Endodermal cell (in vitro differentiated cells): ENCODE measurements around the gene ACVR1. TPM values are rescaled to one million over a fixed set of nuclear protein-coding genes. Genes with fewer than 3 reads are reported as not detected.
A peak's percentile ranks its signal among the peaks of the same experiment; 100 is the strongest.

Experiments
- DNase-seq: peaks from one replicate; pipeline ENCODE4 v3.0.0-alpha.2; 2017
- H3K27ac ChIP-seq: 2 replicates; pipeline ENCODE4 v1.5.1; 2013; ENCODE audit warnings: mild to moderate bottlenecking, low read depth, low read length, moderate library complexity
- H3K27me3 ChIP-seq: 2 replicates; pipeline ENCODE4 v1.6.1; 2013; ENCODE audit warnings: mild to moderate bottlenecking, low read length, moderate library complexity; ENCODE audit not compliant: insufficient read depth, control insufficient read depth, poor library complexity, severe bottlenecking
- H3K36me3 ChIP-seq: 2 replicates; pipeline ENCODE4 v1.7.0; 2013; ENCODE audit warnings: mild to moderate bottlenecking, low read length, moderate library complexity; ENCODE audit not compliant: control insufficient read depth, insufficient read depth
- H3K4me1 ChIP-seq: one replicate; pipeline ENCODE4 v1.7.0; 2013; ENCODE audit warnings: low read length; ENCODE audit not compliant: control insufficient read depth, insufficient read depth
- H3K4me3 ChIP-seq: 2 replicates; pipeline ENCODE4 v1.5.1; 2013; ENCODE audit warnings: mild to moderate bottlenecking, low read length, moderate library complexity
- H3K9ac ChIP-seq: 2 replicates; pipeline ENCODE4 v1.6.1; 2013; ENCODE audit warnings: mild to moderate bottlenecking, low read length, moderate library complexity; ENCODE audit not compliant: poor library complexity, severe bottlenecking; ENCODE audit errors: extremely low read depth
- H3K9me3 ChIP-seq: 2 replicates; pipeline ENCODE4 v1.6.1; 2013; ENCODE audit warnings: mild to moderate bottlenecking, low read length, moderate library complexity; ENCODE audit not compliant: control insufficient read depth
- H3K27ac Mint-ChIP-seq: 2 replicates; pipeline ENCODE4 v1.8.0; 2020; ENCODE audit warnings: mixed read lengths
- H3K27me3 Mint-ChIP-seq: 2 replicates; pipeline ENCODE4 v1.8.0; 2021; ENCODE audit warnings: mild to moderate bottlenecking, mixed read lengths; ENCODE audit not compliant: insufficient read depth
- H3K36me3 Mint-ChIP-seq: 2 replicates; pipeline ENCODE4 v1.8.0; 2020; ENCODE audit warnings: low read depth, mixed read lengths
- H3K4me1 Mint-ChIP-seq: 2 replicates; pipeline ENCODE4 v1.8.0; 2020; ENCODE audit warnings: mixed read lengths
- H3K4me3 Mint-ChIP-seq: 2 replicates; pipeline ENCODE4 v1.8.0; 2020; ENCODE audit warnings: mild to moderate bottlenecking, moderate library complexity, mixed read lengths
- H3K9me3 Mint-ChIP-seq: 2 replicates; pipeline ENCODE4 v1.8.0; 2020; ENCODE audit warnings: mild to moderate bottlenecking, mixed read lengths
- WGBS, 2 experiments: methylation state at CpG; one replicate each; pipeline versions ENCODE4 v1.1.5 to v1.1.7; 2013; ENCODE audit warnings: missing lambda C conversion rate in 2 of 2, mixed read lengths in 1 of 2; ENCODE audit not compliant: insufficient coverage in 1 of 2, insufficient read length in 1 of 2; 5-methylcytosine and 5-hydroxymethylcytosine counted together
- total RNA-seq, 2 donors: library from RNA; stranded (reverse); fragmentation: NEBNext Ultra II Directional in 1 of 2; extraction: Animal tissue kit (Norgen Biotek cat#: 25700) in 1 of 2; gene quantifications; 2 replicates in 1 of 2; 3 replicates in 1 of 2; pipeline ENCODE4 v1.2.1, GENCODE V29; 2021
- TF ChIP-seq, protein P1 (sequence below): fragments of 200-600 bp; sonication (generic); conservative IDR thresholded peaks from 2 replicates; pipeline ENCODE4 v1.5.0; 2021; ENCODE audit warnings: antibody characterized with exemption, mild to moderate bottlenecking

Gene ACVR1
- total RNA-seq, 2 donors from 2014 or later = 21.1 to 26.9 TPM

DNA sequence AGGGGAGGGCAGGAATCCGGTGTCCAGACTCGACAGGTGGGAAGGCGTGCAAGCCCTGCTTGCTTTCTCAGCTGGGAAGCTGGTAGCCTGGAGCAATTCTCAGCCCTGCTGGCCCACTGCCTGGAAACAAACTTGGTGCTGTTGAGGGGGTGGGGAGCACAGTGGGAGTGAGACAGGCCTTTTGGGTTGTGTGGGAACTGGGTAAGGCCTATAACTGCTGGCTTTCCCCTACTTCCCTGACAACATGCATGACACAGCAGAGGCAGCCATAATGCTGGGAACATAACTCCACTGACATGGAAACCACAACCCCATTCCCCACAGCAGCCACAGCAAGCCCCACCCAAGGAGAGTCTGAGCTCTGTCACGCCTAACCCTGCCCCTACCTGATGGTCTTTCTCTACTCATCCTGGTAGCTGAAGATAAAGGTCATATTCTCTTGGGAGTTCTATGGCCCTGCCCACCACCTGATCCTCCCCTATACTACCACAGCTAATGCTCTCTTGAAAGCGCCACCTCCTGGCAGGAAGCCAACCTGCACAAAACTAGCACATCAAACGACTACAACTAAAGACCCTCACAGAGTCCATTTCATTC, 124.6 kb downstream of the ACVR1 start:
- H3K9me3 Mint-ChIP-seq = peaks cover 16% of the 10 kb centered on the region
- H3K4me3 Mint-ChIP-seq = no peak overlapping the region
- peaks cover 3% of the 10 kb centered on the region for H3K4me1 Mint-ChIP-seq
- no peak overlapping the region for H3K27ac ChIP-seq
- peak; percentile 85 for DNase-seq
- WGBS, 2 experiments = 82 to 85% methylated on average over 4 to 6 of the region's 6 CpGs
- no peaks in the 10 kb centered on the region for H3K27me3 ChIP-seq
- no peaks in the 10 kb centered on the region for H3K27me3 Mint-ChIP-seq
- peaks cover 26% of the 10 kb centered on the region for H3K36me3 ChIP-seq
- H3K9ac ChIP-seq = no peak overlapping the region
- no peaks in the 10 kb centered on the region for H3K4me1 ChIP-seq
- no peak overlapping the region for H3K27ac Mint-ChIP-seq
- TF ChIP-seq, protein P1, sequence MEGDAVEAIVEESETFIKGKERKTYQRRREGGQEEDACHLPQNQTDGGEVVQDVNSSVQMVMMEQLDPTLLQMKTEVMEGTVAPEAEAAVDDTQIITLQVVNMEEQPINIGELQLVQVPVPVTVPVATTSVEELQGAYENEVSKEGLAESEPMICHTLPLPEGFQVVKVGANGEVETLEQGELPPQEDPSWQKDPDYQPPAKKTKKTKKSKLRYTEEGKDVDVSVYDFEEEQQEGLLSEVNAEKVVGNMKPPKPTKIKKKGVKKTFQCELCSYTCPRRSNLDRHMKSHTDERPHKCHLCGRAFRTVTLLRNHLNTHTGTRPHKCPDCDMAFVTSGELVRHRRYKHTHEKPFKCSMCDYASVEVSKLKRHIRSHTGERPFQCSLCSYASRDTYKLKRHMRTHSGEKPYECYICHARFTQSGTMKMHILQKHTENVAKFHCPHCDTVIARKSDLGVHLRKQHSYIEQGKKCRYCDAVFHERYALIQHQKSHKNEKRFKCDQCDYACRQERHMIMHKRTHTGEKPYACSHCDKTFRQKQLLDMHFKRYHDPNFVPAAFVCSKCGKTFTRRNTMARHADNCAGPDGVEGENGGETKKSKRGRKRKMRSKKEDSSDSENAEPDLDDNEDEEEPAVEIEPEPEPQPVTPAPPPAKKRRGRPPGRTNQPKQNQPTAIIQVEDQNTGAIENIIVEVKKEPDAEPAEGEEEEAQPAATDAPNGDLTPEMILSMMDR = peak; percentile 82
- H3K4me3 ChIP-seq = no peak overlapping the region
- peaks cover 12% of the 10 kb centered on the region for H3K9me3 ChIP-seq
- peaks cover 49% of the 10 kb centered on the region for H3K36me3 Mint-ChIP-seq

DNA sequence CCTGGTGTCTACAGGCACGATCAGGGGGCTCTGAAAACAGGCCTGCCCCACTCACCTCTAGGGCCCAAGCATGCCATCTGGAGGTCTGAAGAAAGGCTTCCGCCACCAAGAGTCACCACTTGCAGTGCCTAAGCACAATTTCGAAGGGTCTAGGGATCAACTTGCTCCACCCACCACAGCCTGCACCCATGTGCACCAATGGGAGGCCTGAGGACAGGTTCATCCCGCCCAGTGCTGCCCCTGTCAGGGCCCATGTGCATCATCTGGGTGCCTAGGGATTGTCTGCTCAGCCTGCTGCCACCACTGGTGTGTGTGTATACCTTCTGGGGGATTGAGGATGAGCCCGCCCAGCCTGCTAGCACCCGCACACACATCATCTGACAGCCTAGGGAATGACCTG, 126.4 kb downstream of the ACVR1 start:
- no peaks in the 10 kb centered on the region for H3K27me3 ChIP-seq
- DNase-seq = no peak
- TF ChIP-seq, protein P1 = no peak
- H3K4me3 Mint-ChIP-seq = no peak overlapping the region
- H3K27ac ChIP-seq = no peak overlapping the region
- H3K4me3 ChIP-seq = no peak overlapping the region
- H3K9me3 ChIP-seq = no peaks in the 10 kb centered on the region
- no peaks in the 10 kb centered on the region for H3K27me3 Mint-ChIP-seq
- peaks cover 31% of the 10 kb centered on the region for H3K36me3 Mint-ChIP-seq
- H3K4me1 ChIP-seq = no peaks in the 10 kb centered on the region
- peaks cover 14% of the 10 kb centered on the region for H3K36me3 ChIP-seq
- WGBS, 2 experiments = 94 to 100% methylated on average over 4 to 6 of the region's 6 CpGs
- no peaks in the 10 kb centered on the region for H3K9me3 Mint-ChIP-seq
- H3K4me1 Mint-ChIP-seq = peaks cover 3% of the 10 kb centered on the region
- H3K27ac Mint-ChIP-seq = no peak overlapping the region
- H3K9ac ChIP-seq = no peak overlapping the region

DNA sequence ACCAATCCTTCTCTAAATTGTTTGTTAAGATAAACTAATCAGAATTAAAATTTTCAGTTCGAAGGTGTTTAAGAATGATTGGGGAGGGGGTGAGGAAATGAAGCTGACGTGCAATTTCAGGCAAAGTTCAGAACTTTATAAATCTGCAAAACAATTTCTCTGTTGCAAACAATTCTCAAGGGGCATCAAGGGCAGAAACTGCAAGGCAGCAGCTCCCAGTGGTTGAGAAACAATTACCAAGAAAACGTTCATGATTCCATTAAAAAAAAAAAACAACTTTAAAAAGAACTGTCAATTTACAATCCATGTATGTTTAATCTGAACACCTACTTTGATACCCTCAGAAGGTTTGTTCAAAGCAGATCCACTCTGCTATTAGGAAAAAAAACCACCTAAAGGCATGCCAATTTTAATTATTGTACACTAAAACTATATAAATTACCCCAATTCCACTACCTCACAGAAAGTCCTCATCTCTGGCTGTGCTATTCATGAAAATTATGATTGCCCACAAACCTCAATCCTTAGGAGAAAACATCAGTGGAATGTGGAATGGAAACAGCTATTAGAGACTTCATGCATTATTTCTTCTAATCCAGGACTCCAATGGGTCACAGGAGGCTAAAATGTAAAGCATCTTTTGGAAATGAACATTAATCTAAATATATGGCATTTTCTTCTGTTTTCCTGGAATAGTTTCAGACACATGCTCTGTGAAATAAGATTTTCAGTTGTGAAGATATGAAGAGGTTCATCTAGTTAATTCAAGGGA, 127.6 kb downstream of the ACVR1 start:
- Mint-ChIP-seq H3K27me3 (no peaks in the 10 kb centered on the region), H3K4me3 (no peak overlapping the region), H3K27ac (no peak overlapping the region), H3K36me3 (peaks cover 27% of the 10 kb centered on the region), H3K9me3 (no peaks in the 10 kb centered on the region), H3K4me1 (peaks cover 3% of the 10 kb centered on the region)
- H3K4me1 ChIP-seq = no peaks in the 10 kb centered on the region
- DNase-seq = no peak
- H3K9ac ChIP-seq = no peak overlapping the region
- H3K9me3 ChIP-seq = no peaks in the 10 kb centered on the region
- TF ChIP-seq, protein P1 = no peak
- H3K36me3 ChIP-seq = peaks cover 14% of the 10 kb centered on the region
- no peak overlapping the region for H3K27ac ChIP-seq
- 86 to 93% methylated on average over 1 to 3 of the region's 3 CpGs for WGBS, 2 experiments
- no peaks in the 10 kb centered on the region for H3K27me3 ChIP-seq
- H3K4me3 ChIP-seq = no peak overlapping the region
